KMS-11 (cell line): ENCODE results near the gene KIZ.

Experiments
- H2AFZ ChIP-seq: fragments of 200-600 bp; sonication (generic); 2 replicates; pipeline ENCODE4 v1.6.1; 2016; ENCODE audit warnings: antibody characterized with exemption, mixed run types, low read depth
- H3K27ac ChIP-seq: fragments of 200-600 bp; sonication (generic); 2 replicates; pipeline ENCODE4 v1.6.1; 2016; ENCODE audit warnings: mild to moderate bottlenecking, mixed run types
- H3K27me3 ChIP-seq: fragments of 200-600 bp; sonication (generic); 2 replicates; pipeline ENCODE4 v1.6.1; 2017; ENCODE audit warnings: mild to moderate bottlenecking, low read depth, mixed run types, moderate library complexity; ENCODE audit not compliant: insufficient read depth
- H3K36me3 ChIP-seq: fragments of 200-600 bp; sonication (generic); 2 replicates; pipeline ENCODE4 v1.6.1; 2017; ENCODE audit warnings: mild to moderate bottlenecking, mixed run types; ENCODE audit not compliant: insufficient read depth
- H3K4me1 ChIP-seq: fragments of 200-600 bp; sonication (generic); 2 replicates; pipeline ENCODE4 v1.6.1; 2016; ENCODE audit warnings: mild to moderate bottlenecking, low read depth, mixed run types; ENCODE audit not compliant: poor library complexity, severe bottlenecking
- H3K4me2 ChIP-seq: fragments of 200-600 bp; sonication (generic); 2 replicates; pipeline ENCODE4 v1.7.0; 2016; ENCODE audit warnings: mild to moderate bottlenecking, mixed run types
- H3K4me3 ChIP-seq: fragments of 200-600 bp; sonication (generic); IDR thresholded peaks from 2 replicates; pipeline ENCODE4 v1.6.1; 2017; ENCODE audit warnings: low read depth, low read length, mixed read lengths; ENCODE audit not compliant: insufficient read depth
- H3K79me2 ChIP-seq: fragments of 200-600 bp; sonication (generic); 2 replicates; pipeline ENCODE4 v1.6.1; 2016; ENCODE audit warnings: low read depth, mixed run types; ENCODE audit not compliant: insufficient read depth
- H3K9ac ChIP-seq: fragments of 200-600 bp; sonication (generic); 2 replicates; pipeline ENCODE4 v1.6.1; 2016; ENCODE audit warnings: mild to moderate bottlenecking, mixed run types
- H4K20me1 ChIP-seq: fragments of 200-600 bp; sonication (generic); 2 replicates; pipeline ENCODE4 v1.6.1; 2016; ENCODE audit warnings: mild to moderate bottlenecking, mixed run types; ENCODE audit not compliant: insufficient read depth
- CTCF ChIP-seq: fragments of 200-600 bp; sonication (generic); conservative IDR thresholded peaks from 2 replicates; pipeline ENCODE4 v1.6.1; 2017; ENCODE audit warnings: low read depth, mild to moderate bottlenecking, antibody characterized with exemption, low read length, moderate library complexity, mixed read lengths

The KIZ gene

GRCh38 chr20:21228511-21228910, 102.6 kb downstream of the KIZ start:
- H3K4me2 ChIP-seq, result no peak overlapping the region
- no peak overlapping the region for H3K27ac ChIP-seq
- no peaks in the 10 kb centered on the region for H3K79me2 ChIP-seq
- no peaks in the 10 kb centered on the region for H3K27me3 ChIP-seq
- H3K9ac ChIP-seq, result no peak overlapping the region
- no peak overlapping the region for H3K4me3 ChIP-seq
- H2AFZ ChIP-seq, result no peak overlapping the region
- TF ChIP-seq CTCF, result no peak
- no peaks in the 10 kb centered on the region for H3K36me3 ChIP-seq
- no peaks in the 10 kb centered on the region for H4K20me1 ChIP-seq
- H3K4me1 ChIP-seq, result no peaks in the 10 kb centered on the region

GRCh38 chr20:21229163-21229562, 103.3 kb downstream of the KIZ start:
- no peak overlapping the region for H3K4me3 ChIP-seq
- H2AFZ ChIP-seq, result no peak overlapping the region
- H3K79me2 ChIP-seq, result no peaks in the 10 kb centered on the region
- H3K4me1 ChIP-seq, result no peaks in the 10 kb centered on the region
- H4K20me1 ChIP-seq, result no peaks in the 10 kb centered on the region
- H3K9ac ChIP-seq, result no peak overlapping the region
- H3K27ac ChIP-seq, result no peak overlapping the region
- no peak for TF ChIP-seq CTCF
- no peaks in the 10 kb centered on the region for H3K27me3 ChIP-seq
- H3K4me2 ChIP-seq, result no peak overlapping the region
- no peaks in the 10 kb centered on the region for H3K36me3 ChIP-seq

GRCh38 chr20:21230220-21230619, 104.3 kb downstream of the KIZ start:
- Histone ChIP-seq H3K4me1 (no peaks in the 10 kb centered on the region), H2AFZ (no peak overlapping the region), H3K27ac (no peak overlapping the region), H3K4me3 (no peak overlapping the region), H3K4me2 (no peak overlapping the region), H3K9ac (no peak overlapping the region), H3K36me3 (no peaks in the 10 kb centered on the region), H4K20me1 (no peaks in the 10 kb centered on the region), H3K79me2 (no peaks in the 10 kb centered on the region), H3K27me3 (no peaks in the 10 kb centered on the region)
- TF ChIP-seq CTCF, result no peak

GRCh38 chr20:21230686-21231085, 104.8 kb downstream of the KIZ start:
- no peaks in the 10 kb centered on the region for H3K36me3 ChIP-seq
- H3K79me2 ChIP-seq, result no peaks in the 10 kb centered on the region
- H3K27me3 ChIP-seq, result no peaks in the 10 kb centered on the region
- H2AFZ ChIP-seq, result no peak overlapping the region
- no peaks in the 10 kb centered on the region for H4K20me1 ChIP-seq
- TF ChIP-seq CTCF, result no peak
- peaks cover under 1% of the 10 kb centered on the region for H3K4me1 ChIP-seq
- H3K4me2 ChIP-seq, result no peak overlapping the region
- H3K4me3 ChIP-seq, result no peak overlapping the region
- H3K27ac ChIP-seq, result no peak overlapping the region
- H3K9ac ChIP-seq, result no peak overlapping the region
